K562 (cell line): Measurements from ENCODE around the gene CLCNKA. TPM values are rescaled to one million over a fixed set of nuclear protein-coding genes. Genes with fewer than 3 reads are reported as not detected.

ENCODE experiments used
- ADNP ChIP-seq: fragments of 200-800 bp; sonication (Bioruptor generic); IDR thresholded peaks from 2 replicates; pipeline ENCODE4 v1.6.1; 2016; ENCODE audit warnings: missing genetic modification characterization, missing compliant biosample characterization
- ARID1B ChIP-seq: fragments of 450-650 bp; IDR thresholded peaks from 2 replicates; pipeline ENCODE4 v1.6.1; 2016; ENCODE audit warnings: antibody characterized with exemption, mild to moderate bottlenecking, inconsistent platforms
- CLOCK ChIP-seq: fragments of 250-450 bp; sonication (Bioruptor Pico); IDR thresholded peaks from 2 replicates; pipeline ENCODE4 v1.4.0; 2020; ENCODE audit warnings: mild to moderate bottlenecking, moderate library complexity, borderline replicate concordance
- ELF4 ChIP-seq: fragments of 450-650 bp; formaldehyde crosslinking; IDR thresholded peaks from 2 replicates; pipeline ENCODE4 v1.4.0; 2022; ENCODE audit warnings: missing genetic modification characterization
- KAT8 ChIP-seq: fragments of 450-650 bp; IDR thresholded peaks from 2 replicates; pipeline ENCODE4 v1.6.1; 2016; ENCODE audit warnings: low read depth, mild to moderate bottlenecking
- KLF10 ChIP-seq: fragments of 250-450 bp; sonication (Bioruptor Pico); IDR thresholded peaks from 2 replicates; pipeline ENCODE4 v1.6.1; 2021; ENCODE audit warnings: matching md5 sums
- NKRF ChIP-seq: fragments of 450-650 bp; IDR thresholded peaks from 2 replicates; pipeline ENCODE4 v1.6.1; 2016; ENCODE audit warnings: borderline replicate concordance
- PYGO2 ChIP-seq: fragments of 450-650 bp; IDR thresholded peaks from 2 replicates; pipeline ENCODE4 v1.6.1; 2016; ENCODE audit warnings: mild to moderate bottlenecking, missing genetic modification characterization, moderate library complexity, missing compliant biosample characterization
- SMARCA5 ChIP-seq: fragments of 450-650 bp; IDR thresholded peaks from 2 replicates; pipeline ENCODE4 v1.6.1; 2016
- SRSF7 ChIP-seq: fragments of 200-400 bp; formaldehyde crosslinking; optimal IDR thresholded peaks from 2 replicates; pipeline ENCODE3; 2017; ENCODE audit warnings: mild to moderate bottlenecking, low read depth, low read length
- TAF15 ChIP-seq: fragments of 200-400 bp; formaldehyde crosslinking; IDR thresholded peaks from 2 replicates; pipeline ENCODE4 v1.6.1; 2017; ENCODE audit warnings: mild to moderate bottlenecking, low read depth, low read length, moderate library complexity
- XRCC4 ChIP-seq: IDR thresholded peaks from one replicate; pipeline ENCODE4 v1.6.1; 2011; ENCODE audit not compliant: insufficient read depth, insufficient read length; ENCODE audit errors: extremely low read depth
- ZFP36 ChIP-seq: fragments of 150-350 bp; IDR thresholded peaks from 2 replicates; pipeline ENCODE4 v1.6.1; 2018; ENCODE audit warnings: low read length, low read depth; ENCODE audit not compliant: partially characterized antibody
- ZNF224 ChIP-seq: sonication (generic); formaldehyde crosslinking; IDR thresholded peaks from 2 replicates; pipeline ENCODE4 v1.8.0; 2022; ENCODE audit warnings: mild to moderate bottlenecking, missing genetic modification reagents
- ZNF436 ChIP-seq: fragments of 250-450, 450-650 bp; sonication (Bioruptor Pico); formaldehyde crosslinking; IDR thresholded peaks from 2 replicates; pipeline ENCODE4 v1.7.0; 2020; ENCODE audit warnings: mild to moderate bottlenecking
- ZNF561 ChIP-seq: fragments of 450-650 bp; formaldehyde crosslinking; conservative IDR thresholded peaks from 2 replicates; pipeline ENCODE4 v1.4.0; 2020; ENCODE audit warnings: mild to moderate bottlenecking, moderate library complexity
- polyA plus RNA-seq, 8 experiments: library from polyadenylated mRNA; depleted of rRNA in 4 of 8; stranded (reverse) in 5 of 8; unstranded in 3 of 8; fragments of >200 nt; fragmentation: Nextera tagmentation in 2 of 8; fragmentation: Illumina TruSeq in 1 of 8; extraction: Ambion mirVana in 2 of 8; extraction: Trizol in 1 of 8; gene quantifications; 2 replicates each; pipeline versions ENCODE4 v1.2.1 to v1.2.3, GENCODE V29; 2011 to 2014; ENCODE audit warnings: inconsistent platforms in 1 of 8, missing spikeins in 1 of 8
- total RNA-seq, 7 experiments: library from RNA; depleted of rRNA in 6 of 7; stranded (reverse); fragments of >200 nt in 6 of 7; fragmentation: Illumina TruSeq in 2 of 7; extraction: Trizol in 2 of 7; gene quantifications; 2 replicates each; pipeline versions ENCODE4 v1.2.1 to v1.2.3, GENCODE V29; 2011 to 2021; ENCODE audit warnings: low replicate concordance in 1 of 7
- TF ChIP-seq, protein P1 (sequence below): fragments of 200-400 bp; formaldehyde crosslinking; IDR thresholded peaks from 2 replicates; pipeline ENCODE4 v1.6.1; 2017; ENCODE audit warnings: mild to moderate bottlenecking, low read depth, low read length, moderate library complexity
- TF ChIP-seq, protein P2 (sequence below): fragments of 250-450 bp; sonication (Bioruptor Pico); IDR thresholded peaks from 2 replicates; pipeline ENCODE4 v1.8.0; 2022; ENCODE audit warnings: moderate library complexity, mild to moderate bottlenecking, inconsistent platforms

The CLCNKA gene
- total and polyA plus RNA-seq, 9 of the 15 experiments (the other 6 are each of a cell fraction or from before 2014, with no cell fraction given) = 0.03 to 0.37 (median 0.10) TPM; not detected in 3

GRCh38 chr1:16032388-16033102 lies 10.7 kb downstream of the CLCNKA start (continued):
- no peak for TF ChIP-seq CLOCK
- TF ChIP-seq NKRF = no peak
- no peak for TF ChIP-seq ADNP
- no peak for TF ChIP-seq ZNF436 (CRISPR knock-in tag)
- no peak for TF ChIP-seq ZFP36
- no peak for TF ChIP-seq KLF10 (CRISPR knock-in tag)
- no peak for TF ChIP-seq TAF15
- TF ChIP-seq ELF4 (CRISPR knock-in tag) = 0 out of 2 replicates have a peak, but pooled peaks have one; percentile 47
- no peak; the same call in 1 of the 2 replicates for TF ChIP-seq ARID1B
- no peak for TF ChIP-seq SRSF7
- TF ChIP-seq ZNF561 (CRISPR knock-in tag) = no peak
- TF ChIP-seq, protein P1, sequence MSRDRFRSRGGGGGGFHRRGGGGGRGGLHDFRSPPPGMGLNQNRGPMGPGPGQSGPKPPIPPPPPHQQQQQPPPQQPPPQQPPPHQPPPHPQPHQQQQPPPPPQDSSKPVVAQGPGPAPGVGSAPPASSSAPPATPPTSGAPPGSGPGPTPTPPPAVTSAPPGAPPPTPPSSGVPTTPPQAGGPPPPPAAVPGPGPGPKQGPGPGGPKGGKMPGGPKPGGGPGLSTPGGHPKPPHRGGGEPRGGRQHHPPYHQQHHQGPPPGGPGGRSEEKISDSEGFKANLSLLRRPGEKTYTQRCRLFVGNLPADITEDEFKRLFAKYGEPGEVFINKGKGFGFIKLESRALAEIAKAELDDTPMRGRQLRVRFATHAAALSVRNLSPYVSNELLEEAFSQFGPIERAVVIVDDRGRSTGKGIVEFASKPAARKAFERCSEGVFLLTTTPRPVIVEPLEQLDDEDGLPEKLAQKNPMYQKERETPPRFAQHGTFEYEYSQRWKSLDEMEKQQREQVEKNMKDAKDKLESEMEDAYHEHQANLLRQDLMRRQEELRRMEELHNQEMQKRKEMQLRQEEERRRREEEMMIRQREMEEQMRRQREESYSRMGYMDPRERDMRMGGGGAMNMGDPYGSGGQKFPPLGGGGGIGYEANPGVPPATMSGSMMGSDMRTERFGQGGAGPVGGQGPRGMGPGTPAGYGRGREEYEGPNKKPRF = no peak
- TF ChIP-seq SMARCA5 = no peak
- no peak for TF ChIP-seq PYGO2 (tag)
- TF ChIP-seq KAT8 = no peak
- no peak for TF ChIP-seq ZNF224 (CRISPR knock-in tag)
- TF ChIP-seq, protein P2, sequence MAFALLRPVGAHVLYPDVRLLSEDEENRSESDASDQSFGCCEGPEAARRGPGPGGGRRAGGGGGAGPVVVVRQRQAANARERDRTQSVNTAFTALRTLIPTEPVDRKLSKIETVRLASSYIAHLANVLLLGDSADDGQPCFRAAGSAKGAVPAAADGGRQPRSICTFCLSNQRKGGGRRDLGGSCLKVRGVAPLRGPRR = no peak
- TF ChIP-seq XRCC4 = no peak
